ENCODE results near the gene TMEM190. TPM values are rescaled to one million over a fixed set of nuclear protein-coding genes. Genes with fewer than 3 reads are reported as not detected.

The TMEM190 gene
- total RNA-seq, 2 donors from 2014 or later = not detected

GRCh38 chr19:55353803-55354697 lies 22.6 kb upstream of the TMEM190 start:
- Histone ChIP-seq H3K36me3 (no peaks in the 10 kb centered on the region), H3K9me3 (no peaks in the 10 kb centered on the region), H3K4me1 (ENCODE audit: control insufficient read depth in 1 of 2, low read depth in 2 of 2) (peaks cover 4 to 12% of the 10 kb centered on the region in 2 donors), H3K4me3 (peak overlapping the region; percentile 54), H3K27ac (no peak overlapping the region), H3K27me3 (replicated peaks; ENCODE audit: insufficient read depth) (peaks cover 6% of the 10 kb centered on the region)
- ATAC-seq (ENCODE audit: insufficient number of reproducible peaks, low FRiP score, low read depth) (no peak), DNase-seq (ENCODE audit: low spot score) (no peak)
- no peak for TF ChIP-seq CTCF (IDR thresholded peaks at IDR 0.05)

- peaks cover 6% of the 10 kb centered on the region for H3K27me3 ChIP-seq (replicated peaks; ENCODE audit: insufficient read depth)
Observed at GRCh38 chr19:55354698-55355212, 21.9 kb upstream of the TMEM190 start, which contains the start of gene COX6B2. COX6B2 (minus strand) TSS chr19:55354719; CDS start chr19:55354521, 198 bp downstream.

GRCh38 chr19:55355213-55355821 lies 21.3 kb upstream of the TMEM190 start:
- Histone ChIP-seq H3K27ac (no peak overlapping the region), H3K9me3 (no peaks in the 10 kb centered on the region), H3K36me3 (no peaks in the 10 kb centered on the region), H3K4me3 (no peak overlapping the region), H3K4me1 (ENCODE audit: control insufficient read depth in 1 of 2, low read depth in 2 of 2) (peaks cover 4 to 12% of the 10 kb centered on the region in 2 donors), H3K27me3 (replicated peaks; ENCODE audit: insufficient read depth) (peaks cover 6% of the 10 kb centered on the region)
- no peak for TF ChIP-seq CTCF (IDR thresholded peaks at IDR 0.05)
- ATAC-seq (ENCODE audit: insufficient number of reproducible peaks, low FRiP score, low read depth) = no peak
- no peak for DNase-seq (ENCODE audit: low spot score)

More at GRCh38 chr19:55354698-55355212, 21.9 kb upstream of the TMEM190 start, which contains the start of gene COX6B2:
- DNase-seq (ENCODE audit: low spot score) (no peak), ATAC-seq (ENCODE audit: insufficient number of reproducible peaks, low FRiP score, low read depth) (no peak)
- Histone ChIP-seq H3K36me3 (no peaks in the 10 kb centered on the region), H3K4me3 (peak within 1 kb of the TSS; percentile 54), H3K9me3 (no peaks in the 10 kb centered on the region), H3K27ac (no peak within 1 kb of the TSS), H3K4me1 (ENCODE audit: control insufficient read depth in 1 of 2, low read depth in 2 of 2) (peaks cover 4 to 12% of the 10 kb centered on the region in 2 donors)
- no peak for TF ChIP-seq CTCF (IDR thresholded peaks at IDR 0.05)

GRCh38 chr19:55358493-55358892 lies 18.1 kb upstream of the TMEM190 start:
- no peaks in the 10 kb centered on the region for H3K9me3 ChIP-seq
- no peak for DNase-seq (ENCODE audit: low spot score)
- peaks cover 1 to 8% of the 10 kb centered on the region in 2 donors for H3K4me1 ChIP-seq (ENCODE audit: control insufficient read depth in 1 of 2, low read depth in 2 of 2)
- no peak overlapping the region for H3K27ac ChIP-seq
- no peaks in the 10 kb centered on the region for H3K27me3 ChIP-seq (replicated peaks; ENCODE audit: insufficient read depth)
- ATAC-seq (ENCODE audit: insufficient number of reproducible peaks, low FRiP score, low read depth) = no peak
- no peak for TF ChIP-seq CTCF (IDR thresholded peaks at IDR 0.05)
- no peak overlapping the region for H3K4me3 ChIP-seq
- no peaks in the 10 kb centered on the region for H3K36me3 ChIP-seq
